ENCODE measurements around the gene MEPE. TPM values are rescaled to one million over a fixed set of nuclear protein-coding genes. Genes with fewer than 3 reads are reported as not detected.

Gene MEPE
- total RNA-seq, 4 donors from 2014 or later: not detected

- H3K4me3 ChIP-seq: no peak overlapping the region
- TF ChIP-seq EP300 (IDR thresholded peaks at IDR 0.05) (no peak), POLR2A (IDR thresholded peaks at IDR 0.05) (no peak), CTCF (IDR thresholded peaks at IDR 0.05) (no peak), POLR2AphosphoS5 (IDR thresholded peaks at IDR 0.05) (no peak)
- no peaks in the 10 kb centered on the region for H3K27me3 ChIP-seq
- WGBS: 64% methylated on average over 1 of the region's 1 CpG
- no peak for DNase-seq (ENCODE audit: low spot score in 2 of 2)
- no peak overlapping the region for H3K27ac ChIP-seq
- no peaks in the 10 kb centered on the region for H3K4me1 ChIP-seq
- H3K9me3 ChIP-seq: no peaks in the 10 kb centered on the region
- no peaks in the 10 kb centered on the region for H3K36me3 ChIP-seq
Measured at GRCh38 chr4:87824352-87824751, 8.4 kb upstream of the MEPE start.

- no peak for TF ChIP-seq POLR2AphosphoS5 (IDR thresholded peaks at IDR 0.05)
- no peak for TF ChIP-seq POLR2A (IDR thresholded peaks at IDR 0.05)
- Histone ChIP-seq H3K4me3 (no peak overlapping the region), H3K36me3 (no peaks in the 10 kb centered on the region), H3K27me3 (no peaks in the 10 kb centered on the region), H3K27ac (no peak overlapping the region), H3K9me3 (no peaks in the 10 kb centered on the region), H3K4me1 (peaks cover 3% of the 10 kb centered on the region)
- 85% methylated on average over 2 of the region's 2 CpGs for WGBS
- DNase-seq (ENCODE audit: low spot score in 2 of 2): no peak
Measured at GRCh38 chr4:87834401-87834800, 1.6 kb downstream of the MEPE start.

- no peaks in the 10 kb centered on the region for H3K9me3 ChIP-seq
- WGBS: 98% methylated on average over 2 of the region's 2 CpGs
- H3K36me3 ChIP-seq: no peaks in the 10 kb centered on the region
Measured at GRCh38 chr4:87835197-87835596, 2.4 kb downstream of the MEPE start.

GRCh38 chr4:87835743-87836142 lies 3.0 kb downstream of the MEPE start:
- Histone ChIP-seq H3K36me3 (no peaks in the 10 kb centered on the region), H3K4me1 (peaks cover 3% of the 10 kb centered on the region)
- TF ChIP-seq CTCF (IDR thresholded peaks at IDR 0.05) (no peak), POLR2A (IDR thresholded peaks at IDR 0.05) (no peak), EP300 (IDR thresholded peaks at IDR 0.05) (no peak), POLR2AphosphoS5 (IDR thresholded peaks at IDR 0.05) (no peak)

More at GRCh38 chr4:87835197-87835596, 2.4 kb downstream of the MEPE start:
- H3K27ac ChIP-seq: no peak overlapping the region
- H3K4me3 ChIP-seq: no peak overlapping the region
- H3K4me1 ChIP-seq: peaks cover 3% of the 10 kb centered on the region
- H3K27me3 ChIP-seq: no peaks in the 10 kb centered on the region
- no peak for TF ChIP-seq POLR2AphosphoS5 (IDR thresholded peaks at IDR 0.05)
- no peak for TF ChIP-seq POLR2A (IDR thresholded peaks at IDR 0.05)
- TF ChIP-seq CTCF (IDR thresholded peaks at IDR 0.05): no peak
- no peak for TF ChIP-seq EP300 (IDR thresholded peaks at IDR 0.05)
- no peak for DNase-seq (ENCODE audit: low spot score in 2 of 2)

GRCh38 chr4:87838205-87838604 lies 5.4 kb downstream of the MEPE start:
- peaks cover 3% of the 10 kb centered on the region for H3K4me1 ChIP-seq
- no peaks in the 10 kb centered on the region for H3K27me3 ChIP-seq
- TF ChIP-seq POLR2A (IDR thresholded peaks at IDR 0.05) (no peak), POLR2AphosphoS5 (IDR thresholded peaks at IDR 0.05) (no peak), EP300 (IDR thresholded peaks at IDR 0.05) (no peak), CTCF (IDR thresholded peaks at IDR 0.05) (peak in 1 of 2 donors; percentile 10)
- H3K9me3 ChIP-seq: no peaks in the 10 kb centered on the region
- H3K27ac ChIP-seq: no peak overlapping the region
- no peaks in the 10 kb centered on the region for H3K36me3 ChIP-seq
- no peak overlapping the region for H3K4me3 ChIP-seq
- 60% methylated on average over 6 of the region's 6 CpGs for WGBS
- DNase-seq (ENCODE audit: low spot score in 2 of 2): no peak

More at GRCh38 chr4:87835743-87836142, 3.0 kb downstream of the MEPE start:
- Histone ChIP-seq H3K27ac (no peak overlapping the region), H3K4me3 (no peak overlapping the region), H3K27me3 (no peaks in the 10 kb centered on the region), H3K9me3 (no peaks in the 10 kb centered on the region)
- no peak for DNase-seq (ENCODE audit: low spot score in 2 of 2)
- WGBS: 91% methylated on average over 2 of the region's 2 CpGs
